Measurements from ENCODE around the gene FAM219A. TPM values are rescaled to one million over a fixed set of nuclear protein-coding genes. Genes with fewer than 3 reads are reported as not detected.
"Not testable (repeated sequence)": the region's sequence is repeated elsewhere in the genome, so short reads cannot be mapped to it uniquely, and the experiment has no call there.

FAM219A gene
- total RNA-seq, 1 donor from 2014 or later, result 16.8 TPM

DNA sequence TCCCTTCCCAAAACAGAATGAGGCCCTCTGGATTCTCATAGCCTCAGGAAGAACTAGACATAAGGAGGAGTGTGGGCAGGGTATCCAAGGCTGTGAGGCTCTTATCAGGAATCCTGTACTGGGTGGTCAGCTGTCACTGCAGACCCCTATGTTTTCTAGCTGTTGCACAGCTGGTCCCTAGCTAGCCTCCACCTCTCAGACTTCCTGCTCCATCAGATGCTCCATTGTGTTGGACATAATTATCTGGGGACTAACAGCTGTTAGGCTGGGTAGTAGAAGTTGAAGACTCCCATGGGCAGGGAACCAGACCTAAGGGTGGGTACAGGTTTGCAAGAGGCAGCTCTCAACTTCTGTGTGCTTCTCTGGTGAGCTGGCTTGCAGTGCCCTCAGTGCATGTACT, 18.4 kb downstream of the FAM219A start:
- no peak for TF ChIP-seq CTCF (IDR thresholded peaks at IDR 0.05; ENCODE audit: insufficient read depth, low read length, poor library complexity, severe bottlenecking)
- Histone ChIP-seq H3K36me3 (ENCODE audit: control insufficient read depth, insufficient read depth, low read length) (no peaks in the 10 kb centered on the region), H3K4me3 (ENCODE audit: low read depth, low read length) (no peak overlapping the region), H3K27me3 (ENCODE audit: control insufficient read depth, insufficient read depth, low read length) (no peaks in the 10 kb centered on the region)
- DNase-seq (ENCODE audit: low read depth), result no peak

DNA sequence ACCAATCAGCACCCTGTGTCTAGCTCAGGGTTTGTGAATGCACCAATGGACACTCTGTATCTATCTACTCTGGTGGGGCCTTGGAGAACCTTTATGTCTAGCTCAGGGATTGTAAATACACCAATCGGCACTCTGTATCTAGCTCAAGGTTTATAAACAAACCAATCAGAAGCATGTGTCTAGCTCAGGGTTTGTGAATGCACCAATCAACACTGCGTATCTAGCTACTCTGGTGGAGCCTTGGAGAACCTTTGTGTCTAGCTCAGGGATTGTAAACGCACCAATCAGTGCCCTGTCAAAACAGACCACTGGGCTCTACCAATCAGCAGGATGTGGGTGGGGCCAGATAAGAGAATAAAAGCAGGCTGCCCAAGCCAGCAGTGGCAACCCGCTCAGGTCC, 19.9 kb downstream of the FAM219A start:
- not testable (repeated sequence) for H3K36me3 ChIP-seq (ENCODE audit: control insufficient read depth, insufficient read depth, low read length); H3K27me3 ChIP-seq (ENCODE audit: control insufficient read depth, insufficient read depth, low read length); DNase-seq (ENCODE audit: low read depth); H3K4me3 ChIP-seq (ENCODE audit: low read depth, low read length)

DNA sequence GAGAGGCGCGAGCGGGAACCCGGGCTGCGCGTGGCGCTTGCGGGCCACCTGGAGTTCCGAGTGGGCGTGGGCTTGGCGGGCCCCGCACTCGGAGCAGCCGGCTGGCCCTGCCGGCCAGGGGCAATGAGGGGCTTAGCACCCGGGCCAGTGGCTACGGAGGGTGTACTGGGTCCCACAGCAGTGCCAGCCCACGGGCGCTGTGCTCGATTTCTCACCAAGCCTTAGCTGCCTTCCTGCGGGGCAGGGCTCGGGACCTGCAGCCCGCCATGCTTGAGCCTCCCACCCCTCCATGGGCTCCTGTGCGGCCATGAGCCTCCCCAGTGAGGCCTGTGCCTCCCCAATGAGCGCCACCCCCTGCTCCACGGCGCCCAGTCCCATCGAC, 20.5 kb downstream of the FAM219A start:
- H3K36me3 ChIP-seq (ENCODE audit: control insufficient read depth, insufficient read depth, low read length), result not testable (repeated sequence)

GRCh38 chr9:34437006-34437925, 21.1 kb downstream of the FAM219A start:
- Histone ChIP-seq H3K4me3 (ENCODE audit: low read depth, low read length) (no peak overlapping the region), H3K27me3 (ENCODE audit: control insufficient read depth, insufficient read depth, low read length) (no peaks in the 10 kb centered on the region), H3K36me3 (ENCODE audit: control insufficient read depth, insufficient read depth, low read length) (no peaks in the 10 kb centered on the region)
- peak; percentile 69 for TF ChIP-seq CTCF (IDR thresholded peaks at IDR 0.05; ENCODE audit: insufficient read depth, low read length, poor library complexity, severe bottlenecking)
- DNase-seq (ENCODE audit: low read depth), result no peak

More for the DNA sequence above, 20.5 kb downstream of the FAM219A start:
- not testable (repeated sequence) for H3K27me3 ChIP-seq (ENCODE audit: control insufficient read depth, insufficient read depth, low read length); H3K4me3 ChIP-seq (ENCODE audit: low read depth, low read length); DNase-seq (ENCODE audit: low read depth)

GRCh38 chr9:34431667-34432066, 26.7 kb downstream of the FAM219A start:
- H3K36me3 ChIP-seq (ENCODE audit: control insufficient read depth, insufficient read depth, low read length), result no peaks in the 10 kb centered on the region
- no peaks in the 10 kb centered on the region for H3K27me3 ChIP-seq (ENCODE audit: control insufficient read depth, insufficient read depth, low read length)
- no peak overlapping the region for H3K4me3 ChIP-seq (ENCODE audit: low read depth, low read length)
- DNase-seq (ENCODE audit: low read depth), result no peak
- no peak for TF ChIP-seq CTCF (IDR thresholded peaks at IDR 0.05; ENCODE audit: insufficient read depth, low read length, poor library complexity, severe bottlenecking)

DNA sequence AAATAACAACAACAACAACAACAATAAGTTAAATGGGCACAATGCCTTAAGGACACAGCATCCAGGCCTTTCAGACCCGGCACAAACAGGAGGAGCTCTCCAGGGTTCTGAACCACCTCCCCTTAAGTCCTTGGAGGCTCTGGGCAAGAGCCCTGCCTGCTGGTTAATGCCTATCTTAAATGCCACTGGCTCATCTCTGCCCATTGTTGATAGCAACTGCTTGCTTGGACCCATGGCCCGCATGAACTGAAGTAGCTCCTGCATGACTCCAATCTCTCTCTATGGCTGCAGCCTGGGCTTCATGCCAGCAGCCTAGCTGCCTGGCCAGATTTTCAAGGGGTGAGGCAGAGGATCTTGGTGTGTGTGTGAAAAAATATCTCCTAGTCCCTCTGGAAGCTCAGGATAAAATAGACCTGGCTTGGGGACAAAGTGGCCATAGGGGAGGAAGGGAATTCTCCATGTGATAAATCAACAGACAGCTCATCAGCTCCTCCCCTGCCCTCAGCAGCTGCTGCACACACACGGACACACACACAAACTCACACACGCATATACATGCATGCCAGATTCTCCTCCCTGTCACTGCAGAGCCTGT, 27.4 kb downstream of the FAM219A start:
- Histone ChIP-seq H3K4me3 (ENCODE audit: low read depth, low read length) (no peak overlapping the region), H3K36me3 (ENCODE audit: control insufficient read depth, insufficient read depth, low read length) (no peaks in the 10 kb centered on the region), H3K27me3 (ENCODE audit: control insufficient read depth, insufficient read depth, low read length) (no peaks in the 10 kb centered on the region)
- no peak for TF ChIP-seq CTCF (IDR thresholded peaks at IDR 0.05; ENCODE audit: insufficient read depth, low read length, poor library complexity, severe bottlenecking)
- DNase-seq (ENCODE audit: low read depth), result no peak
